Cortex of kidney (tissue), 1 donor: ENCODE data around the gene HOXB13.

Experiments used
- DNase-seq: peaks from one replicate; lab custom pipeline; 2025; lab: John Stamatoyannopoulos, UW

HOXB13 gene

GRCh38 chr17:48748718-48749566 lies 20.4 kb upstream of the HOXB13 start:
- DNase-seq = no peak

GRCh38 chr17:48747445-48748363 lies 19.2 kb upstream of the HOXB13 start:
- DNase-seq = no peak

GRCh38 chr17:48746916-48747444 lies 18.4 kb upstream of the HOXB13 start:
- no peak for DNase-seq

- no peak for DNase-seq
Observed at GRCh38 chr17:48745381-48746275, 17.1 kb upstream of the HOXB13 start.

GRCh38 chr17:48740537-48740936 lies 12.0 kb upstream of the HOXB13 start:
- no peak for DNase-seq

- no peak for DNase-seq
Observed at GRCh38 chr17:48738803-48739526, 10.4 kb upstream of the HOXB13 start.

- DNase-seq = no peak
Observed at GRCh38 chr17:48738424-48738802, 9.9 kb upstream of the HOXB13 start.

- no peak for DNase-seq
Observed at GRCh38 chr17:48737330-48738043, 8.9 kb upstream of the HOXB13 start.

- no peak for DNase-seq
Observed at GRCh38 chr17:48735062-48735351, 6.5 kb upstream of the HOXB13 start.

GRCh38 chr17:48734333-48735061 lies 5.9 kb upstream of the HOXB13 start:
- DNase-seq = no peak

GRCh38 chr17:48733632-48734328 lies 5.2 kb upstream of the HOXB13 start:
- DNase-seq = no peak

GRCh38 chr17:48732688-48733629 lies 4.4 kb upstream of the HOXB13 start:
- DNase-seq = no peak

GRCh38 chr17:48731355-48731754 lies 2.8 kb upstream of the HOXB13 start:
- DNase-seq = no peak

GRCh38 chr17:48730240-48730550 lies 1.6 kb upstream of the HOXB13 start:
- DNase-seq = no peak

GRCh38 chr17:48729335-48730239 lies 1.0 kb upstream of the HOXB13 start:
- DNase-seq = no peak

GRCh38 chr17:48727415-48728175 lies 955 bp downstream of the HOXB13 start:
- no peak for DNase-seq

- no peak for DNase-seq
Observed at GRCh38 chr17:48726916-48727286, 1.6 kb downstream of the HOXB13 start.
